ENCODE data around the gene DUSP5. TPM values are rescaled to one million over a fixed set of nuclear protein-coding genes. Genes with fewer than 3 reads are reported as not detected.

DUSP5 gene
- total RNA-seq, 6 donors from 2014 or later, result 1.0 to 19.3 (median 10.0) TPM

GRCh38 chr10:110456523-110457091 lies 41.1 kb upstream of the DUSP5 start:
- Histone ChIP-seq H3K36me3 (no peaks in the 10 kb centered on the region), H3K9me3 (no peaks in the 10 kb centered on the region), H3K4me3 (no peak overlapping the region), H3K4me1 (peaks cover 0 to 15% (median 9%) of the 10 kb centered on the region in 4 donors), H3K27ac (no peak overlapping the region), H3K27me3 (no peaks in the 10 kb centered on the region)
- WGBS, 2 donors, result 89 to 90% methylated on average over 1 to 3 of the region's 3 CpGs
- no peak for TF ChIP-seq CTCF (IDR thresholded peaks at IDR 0.05)
- no peak for TF ChIP-seq POLR2A (IDR thresholded peaks at IDR 0.05)
- no peak for TF ChIP-seq POLR2AphosphoS5 (IDR thresholded peaks at IDR 0.05)
- no peak for TF ChIP-seq EP300 (IDR thresholded peaks at IDR 0.05)
- peak in 1 of 2 donors; percentile 14 for DNase-seq
- no peak for ATAC-seq (ENCODE audit: low FRiP score in 2 of 2)

- Histone ChIP-seq H3K36me3 (no peaks in the 10 kb centered on the region), H3K4me1 (peaks cover 0 to 15% (median 9%) of the 10 kb centered on the region in 4 donors), H3K4me3 (no peak overlapping the region), H3K27me3 (no peaks in the 10 kb centered on the region), H3K27ac (peak overlapping the region in 3 of 4 donors; percentile 43 to 69 (median 50)), H3K9me3 (no peaks in the 10 kb centered on the region)
- DNase-seq (peak in 1 of 2 donors; percentile 8), ATAC-seq (ENCODE audit: low FRiP score in 2 of 2) (no peak)
- no peak for TF ChIP-seq POLR2A (IDR thresholded peaks at IDR 0.05)
- no peak for TF ChIP-seq EP300 (IDR thresholded peaks at IDR 0.05)
- no peak for TF ChIP-seq CTCF (IDR thresholded peaks at IDR 0.05)
- no peak for TF ChIP-seq POLR2AphosphoS5 (IDR thresholded peaks at IDR 0.05)
- WGBS, 2 donors, result 91 to 97% methylated on average over 9 of the region's 9 CpGs
Measured at GRCh38 chr10:110457851-110458250, 39.9 kb upstream of the DUSP5 start.

- ATAC-seq (ENCODE audit: low FRiP score in 2 of 2), result peak in 1 of 2 donors; percentile 32
- whole genome bisulfite sequencing, 2 donors, result 55 to 75% methylated on average over 7 of the region's 7 CpGs
Measured at GRCh38 chr10:110458266-110458920, 39.3 kb upstream of the DUSP5 start.

GRCh38 chr10:110459600-110459999 lies 38.1 kb upstream of the DUSP5 start:
- no peak overlapping the region for H3K4me3 ChIP-seq
- no peaks in the 10 kb centered on the region for H3K27me3 ChIP-seq
- H3K36me3 ChIP-seq, result no peaks in the 10 kb centered on the region
- DNase-seq, result no peak
- peak overlapping the region in 1 of 4 donors; percentile 21 for H3K27ac ChIP-seq
- TF ChIP-seq EP300 (IDR thresholded peaks at IDR 0.05) (no peak), POLR2A (IDR thresholded peaks at IDR 0.05) (no peak), POLR2AphosphoS5 (IDR thresholded peaks at IDR 0.05) (no peak), CTCF (IDR thresholded peaks at IDR 0.05) (no peak)
- WGBS, 2 donors, result 83 to 94% methylated on average over 9 to 10 of the region's 10 CpGs
- H3K4me1 ChIP-seq, result peaks cover 0 to 15% (median 9%) of the 10 kb centered on the region in 4 donors
- no peak for ATAC-seq (ENCODE audit: low FRiP score in 2 of 2)
- H3K9me3 ChIP-seq, result no peaks in the 10 kb centered on the region

More at GRCh38 chr10:110458266-110458920, 39.3 kb upstream of the DUSP5 start:
- TF ChIP-seq EP300 (IDR thresholded peaks at IDR 0.05) (no peak), CTCF (IDR thresholded peaks at IDR 0.05) (no peak), POLR2AphosphoS5 (IDR thresholded peaks at IDR 0.05) (no peak), POLR2A (IDR thresholded peaks at IDR 0.05) (no peak)
- H3K27ac ChIP-seq, result peak overlapping the region; percentile 40 to 69 (median 57)
- peak in 1 of 2 donors; percentile 5 for DNase-seq
- H3K4me3 ChIP-seq, result no peak overlapping the region
- H3K27me3 ChIP-seq, result no peaks in the 10 kb centered on the region
- no peaks in the 10 kb centered on the region for H3K9me3 ChIP-seq
- peaks cover 0 to 15% (median 9%) of the 10 kb centered on the region in 4 donors for H3K4me1 ChIP-seq
- no peaks in the 10 kb centered on the region for H3K36me3 ChIP-seq

Data from upper lobe of left lung (tissue), 6 donors.